A549 treated with CpdA at 1 μM for 4 hours (cell line): ENCODE measurements around the gene PRKAR2A. TPM values are rescaled to one million over a fixed set of nuclear protein-coding genes. Genes with fewer than 3 reads are reported as not detected.

ENCODE experiments used
- total RNA-seq: library from RNA; stranded (reverse); fragments of 200-300 nt; extraction: Qiagen RNA extraction; gene quantifications from 5 replicates; pipeline ENCODE4 v1.2.3, GENCODE V29; 2022; ENCODE audit warnings: low read depth

The PRKAR2A gene
- 15.5 to 19.3 TPM (median 17.9 TPM) in 5 replicates for total RNA-seq

GRCh38 chr3:48847504-48848423 lies at the start of gene PRKAR2A:
PRKAR2A (minus strand) TSS chr3:48847874; CDS start chr3:48847596, 278 bp downstream.

GRCh38 chr3:48716982-48717746 lies 130.5 kb downstream of the PRKAR2A start, which contains the start of gene IP6K2:
IP6K2 (minus strand) TSS chr3:48717221; CDS start chr3:48695291, 21,930 bp downstream.

Other genes starting within 250 kb of the PRKAR2A start
- gene UQCRC1, start 238.2 kb downstream of the PRKAR2A start, total RNA-seq, result 161 to 184 TPM (median 180 TPM) in 5 replicates
- 0.15 to 0.24 TPM in 2 of 5 replicates, not detected in the others for gene TMEM89, start 226.1 kb downstream of the PRKAR2A start, total RNA-seq
- 15.3 to 21.4 TPM (median 18.9 TPM) in 5 replicates for gene SLC26A6, start 212.4 kb downstream of the PRKAR2A start, total RNA-seq
- 3.0 to 5.4 TPM (median 4.7 TPM) in 5 replicates for gene CELSR3, start 185.0 kb downstream of the PRKAR2A start, total RNA-seq
- gene NCKIPSD, start 162.0 kb downstream of the PRKAR2A start, total RNA-seq, result 8.2 to 10.9 TPM (median 9.0 TPM) in 5 replicates
- gene IP6K2, start 130.7 kb downstream of the PRKAR2A start, total RNA-seq, result 45.3 to 52.3 TPM (median 48.9 TPM) in 5 replicates
- 9.9 to 11.8 TPM (median 10.8 TPM) in 5 replicates for gene SLC25A20, start 51.0 kb upstream of the PRKAR2A start, total RNA-seq
- 58.2 to 64.1 TPM (median 62.6 TPM) in 5 replicates for gene ARIH2, start 71.0 kb upstream of the PRKAR2A start, total RNA-seq
- 11.7 to 19.5 TPM (median 18.6 TPM) in 5 replicates for gene P4HTM, start 142.4 kb upstream of the PRKAR2A start, total RNA-seq
- 68.1 to 80.6 TPM (median 71.0 TPM) in 5 replicates for gene WDR6, start 159.5 kb upstream of the PRKAR2A start, total RNA-seq
- gene DALRD3, start 170.7 kb upstream of the PRKAR2A start, total RNA-seq, result 16.7 to 25.0 TPM (median 24.7 TPM) in 5 replicates
- gene NDUFAF3, start 174.2 kb upstream of the PRKAR2A start, total RNA-seq, result 50.1 to 90.6 TPM (median 82.5 TPM) in 5 replicates
- gene IMPDH2, start 181.5 kb upstream of the PRKAR2A start, total RNA-seq, result 154 to 174 TPM (median 168 TPM) in 5 replicates
- gene QRICH1, start 246.2 kb upstream of the PRKAR2A start, total RNA-seq, result 37.3 to 42.6 TPM (median 38.8 TPM) in 5 replicates